Activated T-cell treated with anti-CD3 and anti-CD28 coated beads, Interleukin-2, amount 50 U/mL, for 72 hours (primary cell): ENCODE results near the gene KRTAP9-1. TPM values are rescaled to one million over a fixed set of nuclear protein-coding genes. Genes with fewer than 3 reads are reported as not detected.

Source experiments
- ATAC-seq, 2 donors: fragments of 150-1000 bp; cut with Tn5 transposase; replicated peaks in 1 of 2; 2 replicates each; pipeline ENCODE4 v1.10.0; 2021; ENCODE audit warnings: moderate library complexity in 2 of 2, mild to moderate bottlenecking in 1 of 2
- DNase-seq, 2 donors: peaks; one replicate each; pipeline ENCODE4 v3.0.0; 2021 to 2022; ENCODE audit warnings: mixed read lengths in 1 of 2
- H3K27ac Mint-ChIP-seq: one replicate; pipeline ENCODE4 v1.8.0; 2022; ENCODE audit warnings: mild to moderate bottlenecking, moderate library complexity, mixed read lengths
- H3K27me3 Mint-ChIP-seq: one replicate; pipeline ENCODE4 v1.8.0; 2022; ENCODE audit warnings: low read depth, mixed read lengths
- H3K36me3 Mint-ChIP-seq, 2 donors: one replicate each; pipeline ENCODE4 v1.8.0; 2022; ENCODE audit warnings: mixed read lengths in 2 of 2, mild to moderate bottlenecking in 1 of 2; ENCODE audit not compliant: insufficient read depth in 2 of 2
- H3K4me1 Mint-ChIP-seq: one replicate; pipeline ENCODE4 v1.8.0; 2022; ENCODE audit warnings: low read depth, mixed read lengths
- H3K4me3 Mint-ChIP-seq, 2 donors: one replicate each; pipeline ENCODE4 v1.8.0; 2022; ENCODE audit warnings: mild to moderate bottlenecking in 2 of 2, mixed read lengths in 2 of 2, moderate library complexity in 2 of 2
- H3K9me3 Mint-ChIP-seq, 2 donors: one replicate each; pipeline ENCODE4 v1.8.0; 2022; ENCODE audit warnings: mixed read lengths in 2 of 2
- total RNA-seq, 2 donors: library from RNA; stranded (reverse); gene quantifications; one replicate each; pipeline ENCODE4 v1.2.3, GENCODE V29; 2022

Gene KRTAP9-1
- total RNA-seq, 2 donors from 2014 or later, result not detected

- Mint-ChIP-seq H3K27me3 (no peaks in the 10 kb centered on the region), H3K36me3 (no peaks in the 10 kb centered on the region), H3K4me1 (no peaks in the 10 kb centered on the region), H3K9me3 (no peaks in the 10 kb centered on the region), H3K27ac (no peak within 1 kb of the TSS), H3K4me3 (no peak within 1 kb of the TSS)
- no peak for ATAC-seq
- no peak for DNase-seq
These were observed 29.0 kb upstream of the KRTAP9-1 start, which contains the start of gene KRTAP4-4 for GRCh38 chr17:41160648-41161047. TSS of gene KRTAP4-4 (minus strand) at chr17:41160748. CDS start at chr17:41160691, 57 bp downstream.

- Mint-ChIP-seq H3K36me3 (no peaks in the 10 kb centered on the region), H3K9me3 (no peaks in the 10 kb centered on the region), H3K27ac (no peak overlapping the region), H3K27me3 (no peaks in the 10 kb centered on the region), H3K4me1 (no peaks in the 10 kb centered on the region), H3K4me3 (no peak overlapping the region)
- DNase-seq (no peak), ATAC-seq (no peak)
These were observed 25.9 kb upstream of the KRTAP9-1 start for GRCh38 chr17:41163828-41164227.

- no peaks in the 10 kb centered on the region for H3K36me3 Mint-ChIP-seq
- no peak for DNase-seq
- H3K4me1 Mint-ChIP-seq, result no peaks in the 10 kb centered on the region
- no peaks in the 10 kb centered on the region for H3K9me3 Mint-ChIP-seq
- peaks cover 5% of the 10 kb centered on the region for H3K27me3 Mint-ChIP-seq
- no peak overlapping the region for H3K27ac Mint-ChIP-seq
- no peak for ATAC-seq
- no peak overlapping the region for H3K4me3 Mint-ChIP-seq
These were observed 22.1 kb upstream of the KRTAP9-1 start for GRCh38 chr17:41167561-41167960.

GRCh38 chr17:41168121-41168520 is 21.6 kb upstream of the KRTAP9-1 start, which contains the start of gene KRTAP4-3:
TSS of gene KRTAP4-3 (minus strand) at chr17:41168221. CDS start at chr17:41168172, 49 bp downstream.
- no peak within 1 kb of the TSS for H3K27ac Mint-ChIP-seq
- peaks cover 5% of the 10 kb centered on the region for H3K27me3 Mint-ChIP-seq
- no peaks in the 10 kb centered on the region for H3K4me1 Mint-ChIP-seq
- DNase-seq (no peak), ATAC-seq (no peak)
- H3K36me3 Mint-ChIP-seq, result no peaks in the 10 kb centered on the region
- H3K9me3 Mint-ChIP-seq, result no peaks in the 10 kb centered on the region
- no peak within 1 kb of the TSS for H3K4me3 Mint-ChIP-seq

GRCh38 chr17:41171886-41172285 is 17.8 kb upstream of the KRTAP9-1 start:
- ATAC-seq, result no peak
- DNase-seq, result no peak
- H3K4me1 Mint-ChIP-seq, result no peaks in the 10 kb centered on the region
- no peak overlapping the region for H3K4me3 Mint-ChIP-seq
- no peak overlapping the region for H3K27ac Mint-ChIP-seq
- no peaks in the 10 kb centered on the region for H3K9me3 Mint-ChIP-seq
- peaks cover 5% of the 10 kb centered on the region for H3K27me3 Mint-ChIP-seq
- no peaks in the 10 kb centered on the region for H3K36me3 Mint-ChIP-seq

GRCh38 chr17:41176744-41177387 is 12.8 kb upstream of the KRTAP9-1 start:
- Mint-ChIP-seq H3K27me3 (peaks cover 5% of the 10 kb centered on the region), H3K4me3 (no peak overlapping the region), H3K9me3 (no peaks in the 10 kb centered on the region), H3K36me3 (no peaks in the 10 kb centered on the region), H3K4me1 (no peaks in the 10 kb centered on the region), H3K27ac (no peak overlapping the region)
- DNase-seq (no peak), ATAC-seq (no peak)

GRCh38 chr17:41177727-41178271 is 11.9 kb upstream of the KRTAP9-1 start, which contains the start of gene KRTAP4-2:
TSS of gene KRTAP4-2 (minus strand) at chr17:41178221. CDS start at chr17:41178164, 57 bp downstream.
- Mint-ChIP-seq H3K36me3 (no peaks in the 10 kb centered on the region), H3K4me1 (no peaks in the 10 kb centered on the region), H3K9me3 (no peaks in the 10 kb centered on the region), H3K4me3 (no peak within 1 kb of the TSS), H3K27me3 (no peaks in the 10 kb centered on the region), H3K27ac (no peak within 1 kb of the TSS)
- ATAC-seq, result no peak
- DNase-seq, result no peak

GRCh38 chr17:41178341-41178740 is 11.3 kb upstream of the KRTAP9-1 start:
- Mint-ChIP-seq H3K4me1 (no peaks in the 10 kb centered on the region), H3K27ac (no peak overlapping the region), H3K36me3 (no peaks in the 10 kb centered on the region), H3K4me3 (no peak overlapping the region), H3K9me3 (no peaks in the 10 kb centered on the region), H3K27me3 (no peaks in the 10 kb centered on the region)
- ATAC-seq (peak; percentile 29 to 74), DNase-seq (no peak)

- DNase-seq (no peak), ATAC-seq (no peak)
- Mint-ChIP-seq H3K27ac (no peak overlapping the region), H3K9me3 (no peaks in the 10 kb centered on the region), H3K4me1 (no peaks in the 10 kb centered on the region), H3K36me3 (no peaks in the 10 kb centered on the region), H3K4me3 (no peak overlapping the region), H3K27me3 (no peaks in the 10 kb centered on the region)
These were observed 10.7 kb upstream of the KRTAP9-1 start for GRCh38 chr17:41178843-41179616.

GRCh38 chr17:41184480-41184961 is 5.2 kb upstream of the KRTAP9-1 start, which contains the start of gene KRTAP4-1:
TSS of gene KRTAP4-1 (minus strand) at chr17:41184911. CDS start at chr17:41184854, 57 bp downstream.
- no peak for DNase-seq
- Mint-ChIP-seq H3K4me3 (no peak within 1 kb of the TSS), H3K9me3 (no peaks in the 10 kb centered on the region), H3K27ac (no peak within 1 kb of the TSS), H3K4me1 (no peaks in the 10 kb centered on the region), H3K27me3 (no peaks in the 10 kb centered on the region), H3K36me3 (no peaks in the 10 kb centered on the region)
- ATAC-seq, result no peak

GRCh38 chr17:41185001-41185400 is 4.7 kb upstream of the KRTAP9-1 start:
- Mint-ChIP-seq H3K4me1 (no peaks in the 10 kb centered on the region), H3K4me3 (no peak overlapping the region), H3K27me3 (no peaks in the 10 kb centered on the region), H3K27ac (no peak overlapping the region), H3K36me3 (no peaks in the 10 kb centered on the region), H3K9me3 (no peaks in the 10 kb centered on the region)
- DNase-seq (no peak), ATAC-seq (no peak)

- DNase-seq (no peak), ATAC-seq (no peak)
- H3K27ac Mint-ChIP-seq, result no peak overlapping the region
- H3K4me3 Mint-ChIP-seq, result no peak overlapping the region
- no peaks in the 10 kb centered on the region for H3K9me3 Mint-ChIP-seq
- no peaks in the 10 kb centered on the region for H3K4me1 Mint-ChIP-seq
- no peaks in the 10 kb centered on the region for H3K36me3 Mint-ChIP-seq
- H3K27me3 Mint-ChIP-seq, result no peaks in the 10 kb centered on the region
These were observed 2.8 kb upstream of the KRTAP9-1 start for GRCh38 chr17:41186872-41187271.

- peaks cover 0 to 2% of the 10 kb centered on the region in 2 donors for H3K36me3 Mint-ChIP-seq
- no peaks in the 10 kb centered on the region for H3K27me3 Mint-ChIP-seq
- no peak overlapping the region for H3K4me3 Mint-ChIP-seq
- peaks cover 3% of the 10 kb centered on the region in 2 donors for H3K9me3 Mint-ChIP-seq
- DNase-seq, result no peak
- H3K27ac Mint-ChIP-seq, result no peak overlapping the region
- ATAC-seq, result no peak
- H3K4me1 Mint-ChIP-seq, result no peaks in the 10 kb centered on the region
These were observed 641 bp downstream of the KRTAP9-1 start for GRCh38 chr17:41190328-41190727.
